Gastroesophageal sphincter (tissue), 4 donors: ENCODE results near the gene LMX1B. TPM values are rescaled to one million over a fixed set of nuclear protein-coding genes. Genes with fewer than 3 reads are reported as not detected.
A peak's percentile ranks its signal among the peaks of the same experiment; 100 is the strongest.
"Not testable (repeated sequence)": the region's sequence is repeated elsewhere in the genome, so short reads cannot be mapped to it uniquely, and the experiment has no call there.

Source experiments
- ATAC-seq: fragments of 150-250 bp; one replicate; pipeline ENCODE4 v1.9.1; 2016; ENCODE audit warnings: mild to moderate bottlenecking, moderate library complexity
- H3K27ac ChIP-seq, 4 donors: fragments of 200-600 bp; sonication (generic) in 3 of 4; 1 replicate in 3 of 4; 2 replicates in 1 of 4; pipeline ENCODE4 v1.5.1; 2016 to 2019
- H3K27me3 ChIP-seq: fragments of 200-600 bp; sonication (generic); one replicate; pipeline ENCODE4 v1.5.1; 2019
- H3K36me3 ChIP-seq, 2 donors: fragments of 200-600 bp; sonication (generic); one replicate each; pipeline ENCODE4 v1.5.1; 2019; ENCODE audit warnings: control low read depth in 1 of 2
- H3K4me1 ChIP-seq, 3 donors: fragments of 200-600 bp; sonication (generic); 1 replicate in 2 of 3; 2 replicates in 1 of 3; pipeline ENCODE4 v1.5.1; 2016 to 2019; ENCODE audit warnings: control low read depth in 2 of 3
- H3K4me3 ChIP-seq, 2 donors: fragments of 200-600 bp; sonication (generic); one replicate each; pipeline ENCODE4 v1.5.1; 2019; ENCODE audit warnings: mild to moderate bottlenecking in 1 of 2, moderate library complexity in 1 of 2
- H3K9me3 ChIP-seq, 3 donors: fragments of 200-600 bp; sonication (generic); one replicate each; pipeline ENCODE4 v1.5.1; 2017 to 2019; ENCODE audit warnings: control low read depth in 2 of 3
- CTCF ChIP-seq, 4 experiments: fragments of 200-600 bp in 2 of 4; fragments of 450-650 bp in 2 of 4; sonication (generic) in 1 of 4; IDR thresholded peaks; one replicate each; pipeline ENCODE4 v1.5.1; 2017 to 2019; ENCODE audit warnings: antibody characterized with exemption in 4 of 4, mild to moderate bottlenecking in 2 of 4, moderate library complexity in 2 of 4
- EP300 ChIP-seq: sonication (generic); formaldehyde crosslinking; IDR thresholded peaks from one replicate; pipeline ENCODE4 v1.6.1; 2017; ENCODE audit warnings: antibody characterized with exemption, mild to moderate bottlenecking
- POLR2A ChIP-seq, 2 donors: fragments of 450-650 bp; IDR thresholded peaks; one replicate each; pipeline ENCODE4 v1.6.1; 2017; ENCODE audit warnings: antibody characterized with exemption in 2 of 2, mild to moderate bottlenecking in 2 of 2, moderate library complexity in 1 of 2
- POLR2AphosphoS5 ChIP-seq: sonication (generic); formaldehyde crosslinking; IDR thresholded peaks from one replicate; pipeline ENCODE4 v1.6.1; 2017; ENCODE audit warnings: antibody characterized with exemption
- WGBS, 2 donors: methylation state at CpG; one replicate each; pipeline ENCODE4 v1.1.5; 2018; ENCODE audit warnings: low coverage in 1 of 2; 5-methylcytosine and 5-hydroxymethylcytosine counted together
- total RNA-seq, 4 donors: library from RNA; depleted of rRNA; stranded (reverse); fragments of >200 nt; gene quantifications; one replicate each; pipeline ENCODE4 v1.1.0, GENCODE V29; 2016

The LMX1B gene
- total RNA-seq, 4 donors from 2014 or later: 0.13 to 0.58 (median 0.27) TPM

GRCh38 chr9:126709241-126709640 is 95.5 kb downstream of the LMX1B start:
- no peak for ATAC-seq
- Histone ChIP-seq H3K4me1 (peaks cover 0 to 21% (median 13%) of the 10 kb centered on the region in 3 donors), H3K4me3 (no peak overlapping the region), H3K27ac (no peak overlapping the region), H3K9me3 (no peaks in the 10 kb centered on the region), H3K27me3 (peaks cover 42% of the 10 kb centered on the region), H3K36me3 (no peaks in the 10 kb centered on the region)
- TF ChIP-seq CTCF (IDR thresholded peaks at IDR 0.05) (no peak), POLR2A (IDR thresholded peaks at IDR 0.05) (no peak), EP300 (no peak), POLR2AphosphoS5 (no peak)
- 92 to 100% methylated on average over 1 to 3 of the region's 3 CpGs for WGBS, 2 donors

DNA sequence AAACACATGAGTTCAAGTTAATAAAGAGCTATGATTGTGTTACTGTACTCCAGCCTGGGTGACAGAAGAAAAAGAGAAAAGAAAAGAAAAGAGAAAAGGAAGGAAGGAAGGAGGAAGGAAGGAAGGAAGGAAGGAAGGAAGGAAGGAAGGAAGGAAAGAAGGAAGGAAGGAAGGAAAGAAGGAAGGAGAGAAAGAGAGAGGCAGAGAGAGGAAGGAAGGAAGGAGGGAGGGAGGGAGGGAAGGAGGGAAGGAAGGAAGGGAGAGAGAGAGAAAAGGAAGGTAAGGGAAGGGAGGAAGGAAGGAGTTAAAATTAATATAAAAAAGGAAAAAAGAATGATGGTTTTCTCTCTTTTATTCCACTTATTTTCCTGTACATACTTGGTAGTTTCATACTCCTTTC is 101.7 kb downstream of the LMX1B start:
- Histone ChIP-seq H3K36me3 (no peaks in the 10 kb centered on the region), H3K4me3 (no peak overlapping the region), H3K27ac (no peak overlapping the region), H3K4me1 (no peaks in the 10 kb centered on the region), H3K9me3 (no peaks in the 10 kb centered on the region), H3K27me3 (peaks cover 23% of the 10 kb centered on the region)
- no peak for TF ChIP-seq POLR2A (IDR thresholded peaks at IDR 0.05)
- no peak for TF ChIP-seq EP300
- no peak for TF ChIP-seq POLR2AphosphoS5
- TF ChIP-seq CTCF (IDR thresholded peaks at IDR 0.05): no peak
- ATAC-seq: no peak

DNA sequence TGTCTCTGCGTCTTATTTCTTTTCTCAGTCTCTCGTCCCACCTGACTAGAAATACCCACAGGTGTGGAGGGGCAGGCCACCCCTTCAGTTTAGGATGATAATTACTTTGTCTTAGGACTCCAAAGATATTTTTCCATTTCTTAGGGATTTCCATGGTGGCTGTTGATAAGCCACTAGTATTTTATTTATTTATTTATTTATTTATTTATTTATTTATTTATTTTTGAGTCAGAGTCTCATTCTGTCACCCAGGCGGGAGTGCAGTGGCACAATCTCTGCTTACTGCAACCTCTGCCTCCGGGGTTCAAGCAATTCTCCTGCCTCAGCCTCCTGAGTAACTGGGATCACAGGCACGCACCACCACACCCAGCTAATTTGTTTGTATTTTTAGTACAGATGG is 103.7 kb downstream of the LMX1B start:
- not testable (repeated sequence) for H3K27ac ChIP-seq, H3K36me3 ChIP-seq, H3K4me3 ChIP-seq, H3K9me3 ChIP-seq, ATAC-seq
- 82 to 86% methylated on average over 4 of the region's 5 CpGs for WGBS, 2 donors
- H3K27me3 ChIP-seq: peaks cover 23% of the 10 kb centered on the region
- peaks cover 0 to 12% (median 4%) of the 10 kb centered on the region in 3 donors for H3K4me1 ChIP-seq

GRCh38 chr9:126719618-126720031 is 105.9 kb downstream of the LMX1B start:
- peaks cover 24% of the 10 kb centered on the region for H3K27me3 ChIP-seq
- no peaks in the 10 kb centered on the region for H3K9me3 ChIP-seq
- no peak overlapping the region for H3K4me3 ChIP-seq
- TF ChIP-seq CTCF (IDR thresholded peaks at IDR 0.05) (no peak), POLR2AphosphoS5 (no peak), POLR2A (IDR thresholded peaks at IDR 0.05) (no peak), EP300 (no peak)
- no peaks in the 10 kb centered on the region for H3K36me3 ChIP-seq
- WGBS, 2 donors: 29% methylated on average over 3 of the region's 6 CpGs; no CpG with 5 or more reads in 1 of the 2 donors
- no peak overlapping the region for H3K27ac ChIP-seq
- H3K4me1 ChIP-seq: peaks cover 0 to 25% (median 4%) of the 10 kb centered on the region in 3 donors
- ATAC-seq: peak; percentile 41

DNA sequence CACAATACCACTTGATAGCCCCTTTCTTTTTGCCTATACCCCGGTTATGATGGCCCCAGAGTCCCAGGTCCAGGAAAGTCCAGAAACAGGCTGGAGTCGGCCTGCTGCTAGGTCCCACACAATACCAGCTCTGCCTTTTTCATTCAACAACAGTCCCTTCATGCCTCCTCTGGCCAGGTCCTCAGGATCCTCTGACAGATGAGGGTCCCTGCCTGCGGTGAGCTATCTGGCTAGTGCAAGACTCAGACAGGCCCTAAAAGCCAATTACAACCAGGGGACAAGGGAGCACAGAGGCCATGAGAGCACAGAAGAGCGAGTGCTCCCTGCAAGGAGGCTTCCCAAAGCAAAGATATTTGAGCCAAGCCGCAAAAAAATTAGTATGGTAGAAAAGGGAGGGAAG is 106.3 kb downstream of the LMX1B start:
- no peak for TF ChIP-seq POLR2A (IDR thresholded peaks at IDR 0.05)
- TF ChIP-seq POLR2AphosphoS5: no peak
- TF ChIP-seq EP300: no peak
- TF ChIP-seq CTCF (IDR thresholded peaks at IDR 0.05): no peak
- no peak overlapping the region for H3K27ac ChIP-seq
- H3K4me3 ChIP-seq: no peak overlapping the region
- ATAC-seq: no peak
- no peaks in the 10 kb centered on the region for H3K36me3 ChIP-seq
- H3K27me3 ChIP-seq: peaks cover 24% of the 10 kb centered on the region
- WGBS, 2 donors: 86% methylated on average over 1 of the region's 5 CpGs; no CpG with 5 or more reads in 1 of the 2 donors
- H3K9me3 ChIP-seq: no peaks in the 10 kb centered on the region
- H3K4me1 ChIP-seq: peaks cover 0 to 25% (median 4%) of the 10 kb centered on the region in 3 donors
